Fibroblast of pulmonary artery (primary cell): ENCODE data around the gene GPR25.

Experiments
- DNase-seq: peaks from one replicate; pipeline ENCODE4 v3.0.0-alpha.2; 2010; ENCODE audit warnings: low read depth
- H3K4me3 ChIP-seq: replicated peaks from 2 replicates; pipeline ENCODE4 v1.5.1; 2011; ENCODE audit warnings: low read depth, mild to moderate bottlenecking, control low read depth, low read length, moderate library complexity
- CTCF ChIP-seq: IDR thresholded peaks from 2 replicates; pipeline ENCODE4 v1.5.1; 2011; ENCODE audit warnings: mild to moderate bottlenecking, control low read depth, low read length, inconsistent platforms; ENCODE audit errors: missing control alignments

GPR25 gene

GRCh38 chr1:200897259-200897658 is 24.5 kb downstream of the GPR25 start:
- no peak for DNase-seq
- no peak for TF ChIP-seq CTCF
- H3K4me3 ChIP-seq: no peak overlapping the region

GRCh38 chr1:200899015-200899386 is 26.2 kb downstream of the GPR25 start:
- H3K4me3 ChIP-seq: no peak overlapping the region
- no peak for TF ChIP-seq CTCF
- DNase-seq: no peak

GRCh38 chr1:200899451-200899915 is 26.7 kb downstream of the GPR25 start:
- TF ChIP-seq CTCF: no peak
- no peak for DNase-seq
- no peak overlapping the region for H3K4me3 ChIP-seq

- no peak overlapping the region for H3K4me3 ChIP-seq
- no peak for DNase-seq
- TF ChIP-seq CTCF: no peak
Measured at GRCh38 chr1:200899954-200900867, 27.4 kb downstream of the GPR25 start.

GRCh38 chr1:200900877-200901276 is 28.1 kb downstream of the GPR25 start:
- TF ChIP-seq CTCF: no peak
- no peak for DNase-seq
- no peak overlapping the region for H3K4me3 ChIP-seq

- no peak for TF ChIP-seq CTCF
- DNase-seq: no peak
- H3K4me3 ChIP-seq: no peak overlapping the region
Measured at GRCh38 chr1:200901350-200901749, 28.6 kb downstream of the GPR25 start.

- H3K4me3 ChIP-seq: no peak overlapping the region
- no peak for DNase-seq
- no peak for TF ChIP-seq CTCF
Measured at GRCh38 chr1:200901796-200902444, 29.1 kb downstream of the GPR25 start.
